ENCODE data around the gene CRYBA1. TPM values are rescaled to one million over a fixed set of nuclear protein-coding genes. Genes with fewer than 3 reads are reported as not detected.
"Not testable (repeated sequence)": the region's sequence is repeated elsewhere in the genome, so short reads cannot be mapped to it uniquely, and the experiment has no call there.

The CRYBA1 gene
- total and polyA plus RNA-seq, 2 donors (not counting 1 experiment from before 2014, with no cell fraction given) = 0.17 TPM; not detected in 1

DNA sequence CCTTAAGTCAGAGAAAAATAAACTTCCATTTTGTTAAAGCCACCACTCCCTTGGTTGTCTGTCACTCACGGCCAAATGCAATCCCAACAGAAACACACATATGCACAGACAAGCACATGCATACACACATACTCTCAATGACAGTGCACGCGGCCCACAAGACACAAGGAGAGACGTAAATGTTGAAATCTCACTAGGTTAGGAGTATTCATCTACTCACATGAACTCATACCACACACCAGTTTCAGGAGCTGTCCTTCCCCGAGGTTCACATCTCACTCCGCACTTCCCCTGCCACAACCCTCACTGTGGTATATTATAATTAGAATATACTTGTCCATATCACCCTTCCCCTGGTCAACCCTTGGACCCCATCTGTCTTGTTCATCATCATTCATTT lies 30.5 kb upstream of the CRYBA1 start:
- Histone ChIP-seq H4K20me1 (ENCODE audit: control insufficient read depth, extremely low read depth, insufficient read depth, low read length) (no peaks in the 10 kb centered on the region), H3K27ac (ENCODE audit: insufficient read depth, low read length) (no peak overlapping the region), H3K9ac (ENCODE audit: insufficient read depth, low read length) (no peak overlapping the region), H3K4me2 (ENCODE audit: extremely low read depth, insufficient read depth, low read length) (no peak overlapping the region), H3K9me3 (ENCODE audit: control insufficient read depth, insufficient read depth, low read depth, low read length) (no peaks in the 10 kb centered on the region), H2AFZ (ENCODE audit: low read length) (no peak overlapping the region), H3K79me2 (ENCODE audit: control insufficient read depth, insufficient read depth, low read length) (no peaks in the 10 kb centered on the region), H3K36me3 (ENCODE audit: control insufficient read depth, insufficient read depth, low read length) (no peaks in the 10 kb centered on the region), H3K27me3 (ENCODE audit: control insufficient read depth, insufficient read depth, low read length) (no peaks in the 10 kb centered on the region), H3K4me1 (ENCODE audit: control insufficient read depth, extremely low read depth, insufficient read depth, low read length) (no peaks in the 10 kb centered on the region), H3K4me3 (replicated peaks in 1 of 4; ENCODE audit: control extremely low read depth in 1 of 4, insufficient read depth in 1 of 4, low read depth in 3 of 4, low read length in 4 of 4) (no peak overlapping the region)
- DNase-seq (ENCODE audit: low read depth in 2 of 2) = no peak
- TF ChIP-seq, protein P1, sequence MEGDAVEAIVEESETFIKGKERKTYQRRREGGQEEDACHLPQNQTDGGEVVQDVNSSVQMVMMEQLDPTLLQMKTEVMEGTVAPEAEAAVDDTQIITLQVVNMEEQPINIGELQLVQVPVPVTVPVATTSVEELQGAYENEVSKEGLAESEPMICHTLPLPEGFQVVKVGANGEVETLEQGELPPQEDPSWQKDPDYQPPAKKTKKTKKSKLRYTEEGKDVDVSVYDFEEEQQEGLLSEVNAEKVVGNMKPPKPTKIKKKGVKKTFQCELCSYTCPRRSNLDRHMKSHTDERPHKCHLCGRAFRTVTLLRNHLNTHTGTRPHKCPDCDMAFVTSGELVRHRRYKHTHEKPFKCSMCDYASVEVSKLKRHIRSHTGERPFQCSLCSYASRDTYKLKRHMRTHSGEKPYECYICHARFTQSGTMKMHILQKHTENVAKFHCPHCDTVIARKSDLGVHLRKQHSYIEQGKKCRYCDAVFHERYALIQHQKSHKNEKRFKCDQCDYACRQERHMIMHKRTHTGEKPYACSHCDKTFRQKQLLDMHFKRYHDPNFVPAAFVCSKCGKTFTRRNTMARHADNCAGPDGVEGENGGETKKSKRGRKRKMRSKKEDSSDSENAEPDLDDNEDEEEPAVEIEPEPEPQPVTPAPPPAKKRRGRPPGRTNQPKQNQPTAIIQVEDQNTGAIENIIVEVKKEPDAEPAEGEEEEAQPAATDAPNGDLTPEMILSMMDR (conservative IDR thresholded peaks at IDR 0.05 in 1 of 2, IDR thresholded peaks at IDR 0.05 in 1 of 2; ENCODE audit: low read depth in 1 of 2, low read length in 2 of 2) = no peak
- no peak for TF ChIP-seq EZH2 (IDR thresholded peaks at IDR 0.05; ENCODE audit: low read length, missing control alignments)

DNA sequence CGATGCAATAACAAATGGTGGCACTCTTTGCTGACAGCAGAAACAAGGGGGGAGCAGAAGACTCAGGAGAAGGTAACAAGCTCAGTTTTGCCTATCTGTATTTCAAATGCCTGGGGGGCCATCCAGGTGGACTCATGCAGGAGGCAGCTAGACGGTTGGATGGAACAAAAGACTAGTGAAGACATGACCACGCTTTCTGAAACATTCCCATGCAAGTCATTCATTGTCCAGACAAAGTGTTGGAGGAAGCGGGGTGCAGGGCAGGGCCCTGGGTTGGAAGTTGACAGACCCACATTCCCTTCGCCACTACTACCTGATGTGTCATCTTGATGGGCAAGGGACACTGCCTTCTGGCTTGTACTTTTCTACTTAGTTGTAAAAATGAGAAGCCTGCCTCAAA lies 29.8 kb upstream of the CRYBA1 start:
- no peak overlapping the region for H3K27ac ChIP-seq (ENCODE audit: insufficient read depth, low read length)
- H3K4me2 ChIP-seq (ENCODE audit: extremely low read depth, insufficient read depth, low read length) = no peak overlapping the region
- TF ChIP-seq, protein P1 (conservative IDR thresholded peaks at IDR 0.05 in 1 of 2, IDR thresholded peaks at IDR 0.05 in 1 of 2; ENCODE audit: low read depth in 1 of 2, low read length in 2 of 2) = no peak
- no peak for TF ChIP-seq EZH2 (IDR thresholded peaks at IDR 0.05; ENCODE audit: low read length, missing control alignments)
- no peaks in the 10 kb centered on the region for H3K4me1 ChIP-seq (ENCODE audit: control insufficient read depth, extremely low read depth, insufficient read depth, low read length)
- no peaks in the 10 kb centered on the region for H3K36me3 ChIP-seq (ENCODE audit: control insufficient read depth, insufficient read depth, low read length)
- no peak for DNase-seq (ENCODE audit: low read depth in 2 of 2)
- no peak overlapping the region for H3K9ac ChIP-seq (ENCODE audit: insufficient read depth, low read length)
- H3K4me3 ChIP-seq (replicated peaks in 1 of 4; ENCODE audit: control extremely low read depth in 1 of 4, insufficient read depth in 1 of 4, low read depth in 3 of 4, low read length in 4 of 4) = no peak overlapping the region
- H3K27me3 ChIP-seq (ENCODE audit: control insufficient read depth, insufficient read depth, low read length) = no peaks in the 10 kb centered on the region
- no peaks in the 10 kb centered on the region for H3K9me3 ChIP-seq (ENCODE audit: control insufficient read depth, insufficient read depth, low read depth, low read length)
- H3K79me2 ChIP-seq (ENCODE audit: control insufficient read depth, insufficient read depth, low read length) = no peaks in the 10 kb centered on the region
- no peak overlapping the region for H2AFZ ChIP-seq (ENCODE audit: low read length)
- no peaks in the 10 kb centered on the region for H4K20me1 ChIP-seq (ENCODE audit: control insufficient read depth, extremely low read depth, insufficient read depth, low read length)

DNA sequence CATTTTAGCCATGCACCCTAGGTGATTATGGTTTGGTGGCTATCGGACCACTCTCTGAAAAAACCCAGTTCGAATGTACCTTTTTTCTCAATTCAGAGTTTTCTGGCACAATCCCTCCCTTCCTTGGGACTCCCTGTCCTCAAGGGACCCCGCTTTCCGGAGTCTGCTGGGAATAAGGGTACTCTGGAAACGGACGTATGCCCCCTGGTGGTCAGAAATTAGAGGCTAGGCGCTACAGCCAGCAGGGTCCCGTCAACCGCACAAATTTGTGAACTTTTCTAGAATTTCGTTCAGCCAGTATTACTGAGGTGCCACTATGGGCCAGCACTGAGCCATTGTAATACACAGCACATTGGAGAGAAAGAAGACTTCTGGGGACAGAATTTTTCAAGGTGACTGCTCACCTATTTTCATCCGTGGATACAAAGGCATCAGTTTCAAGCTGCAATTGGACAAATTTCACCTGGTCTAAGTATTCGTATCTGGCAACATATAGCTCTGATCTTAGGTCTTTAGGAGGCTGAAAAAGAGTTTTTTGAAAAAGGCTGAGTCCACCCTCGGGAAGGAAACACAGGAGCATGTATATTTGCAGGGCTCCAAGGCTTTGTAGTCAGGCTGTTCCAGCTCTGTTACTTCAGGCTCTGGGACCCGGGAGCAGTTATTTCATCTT lies 27.1 kb upstream of the CRYBA1 start:
- no peaks in the 10 kb centered on the region for H3K9me3 ChIP-seq (ENCODE audit: control insufficient read depth, insufficient read depth, low read depth, low read length)
- peak overlapping the region; percentile 13 for H3K4me2 ChIP-seq (ENCODE audit: extremely low read depth, insufficient read depth, low read length)
- H3K27ac ChIP-seq (ENCODE audit: insufficient read depth, low read length) = no peak overlapping the region
- no peaks in the 10 kb centered on the region for H3K4me1 ChIP-seq (ENCODE audit: control insufficient read depth, extremely low read depth, insufficient read depth, low read length)
- H3K27me3 ChIP-seq (ENCODE audit: control insufficient read depth, insufficient read depth, low read length) = no peaks in the 10 kb centered on the region
- no peaks in the 10 kb centered on the region for H4K20me1 ChIP-seq (ENCODE audit: control insufficient read depth, extremely low read depth, insufficient read depth, low read length)
- DNase-seq (ENCODE audit: low read depth in 2 of 2) = peak; percentile 70 to 89
- no peaks in the 10 kb centered on the region for H3K36me3 ChIP-seq (ENCODE audit: control insufficient read depth, insufficient read depth, low read length)
- H3K79me2 ChIP-seq (ENCODE audit: control insufficient read depth, insufficient read depth, low read length) = no peaks in the 10 kb centered on the region
- H3K9ac ChIP-seq (ENCODE audit: insufficient read depth, low read length) = no peak overlapping the region
- no peak overlapping the region for H3K4me3 ChIP-seq (replicated peaks in 1 of 4; ENCODE audit: control extremely low read depth in 1 of 4, insufficient read depth in 1 of 4, low read depth in 3 of 4, low read length in 4 of 4)
- peak overlapping the region; percentile 13 for H2AFZ ChIP-seq (ENCODE audit: low read length)
- no peak for TF ChIP-seq EZH2 (IDR thresholded peaks at IDR 0.05; ENCODE audit: low read length, missing control alignments)
- TF ChIP-seq, protein P1 (conservative IDR thresholded peaks at IDR 0.05 in 1 of 2, IDR thresholded peaks at IDR 0.05 in 1 of 2; ENCODE audit: low read depth in 1 of 2, low read length in 2 of 2) = peak; percentile 86 to 93

DNA sequence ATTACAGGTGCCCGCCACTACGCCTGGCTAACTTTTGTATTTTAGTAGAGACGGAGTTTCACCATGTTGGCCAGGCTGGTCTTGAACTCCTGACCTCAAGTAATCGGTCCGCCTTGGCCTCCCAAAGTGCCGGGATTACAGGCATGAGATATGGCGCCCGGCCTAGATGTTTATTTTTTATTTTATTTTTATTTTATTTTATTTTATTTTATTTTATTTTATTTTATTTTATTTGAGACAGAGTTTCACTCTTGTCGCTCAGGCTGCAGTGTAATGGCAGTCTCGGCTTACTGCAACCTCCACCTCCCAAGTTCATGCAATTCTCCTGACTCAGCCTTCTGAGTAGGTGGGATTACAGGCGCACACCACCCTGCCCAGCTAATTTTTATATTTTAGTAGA lies 25.3 kb upstream of the CRYBA1 start:
- H3K4me2 ChIP-seq (ENCODE audit: extremely low read depth, insufficient read depth, low read length); H3K79me2 ChIP-seq (ENCODE audit: control insufficient read depth, insufficient read depth, low read length); H3K4me1 ChIP-seq (ENCODE audit: control insufficient read depth, extremely low read depth, insufficient read depth, low read length); H2AFZ ChIP-seq (ENCODE audit: low read length); H3K36me3 ChIP-seq (ENCODE audit: control insufficient read depth, insufficient read depth, low read length); DNase-seq (ENCODE audit: low read depth in 2 of 2); H3K9me3 ChIP-seq (ENCODE audit: control insufficient read depth, insufficient read depth, low read depth, low read length); H3K27me3 ChIP-seq (ENCODE audit: control insufficient read depth, insufficient read depth, low read length); H3K4me3 ChIP-seq (replicated peaks in 1 of 4; ENCODE audit: control extremely low read depth in 1 of 4, insufficient read depth in 1 of 4, low read depth in 3 of 4, low read length in 4 of 4); H4K20me1 ChIP-seq (ENCODE audit: control insufficient read depth, extremely low read depth, insufficient read depth, low read length); H3K27ac ChIP-seq (ENCODE audit: insufficient read depth, low read length); H3K9ac ChIP-seq (ENCODE audit: insufficient read depth, low read length): not testable (repeated sequence)

All from fibroblast of lung (primary cell).